ENCODE measurements around the gene SH2D3A.

SH2D3A gene

GRCh38 chr19:6731822-6732221 is 35.4 kb downstream of the SH2D3A start:
- Histone ChIP-seq H3K9me2 (replicated peaks; ENCODE audit: low read depth, low read length) (no peaks in the 10 kb centered on the region), H3F3A (ENCODE audit: low read depth) (no peaks in the 10 kb centered on the region), H3K4me1 (ENCODE audit: insufficient read depth, low read length, poor library complexity, severe bottlenecking) (peaks cover 9% of the 10 kb centered on the region), H3K4me3 (ENCODE audit: low read length, poor library complexity, severe bottlenecking) (no peak overlapping the region), H3K9ac (ENCODE audit: low read depth, low read length, poor library complexity, severe bottlenecking) (no peak overlapping the region), H3K79me2 (ENCODE audit: insufficient read depth, low read length) (peaks cover 11% of the 10 kb centered on the region; the same call in 1 of the 2 replicates), H2AFZ (ENCODE audit: low read length) (no peak overlapping the region), H3K36me3 (ENCODE audit: insufficient read depth, low read length) (no peaks in the 10 kb centered on the region), H3K9me3 (ENCODE audit: insufficient read depth, low read depth, low read length) (no peaks in the 10 kb centered on the region), H4K20me1 (ENCODE audit: insufficient read depth, low read length, poor library complexity, severe bottlenecking) (peaks cover 5% of the 10 kb centered on the region), H3K27me3 (ENCODE audit: insufficient read depth, low read length, poor library complexity, severe bottlenecking) (no peaks in the 10 kb centered on the region), H3K4me2 (ENCODE audit: low read depth, low read length, poor library complexity, severe bottlenecking) (no peak overlapping the region)
- TF ChIP-seq CTCF (conservative IDR thresholded peaks at IDR 0.05; ENCODE audit: low read length) (no peak), EZH2phosphoT487 (IDR thresholded peaks at IDR 0.05; ENCODE audit: borderline replicate concordance) (no peak)

- Histone ChIP-seq H3K4me2 (ENCODE audit: low read depth, low read length, poor library complexity, severe bottlenecking) (no peak overlapping the region), H3K4me1 (ENCODE audit: insufficient read depth, low read length, poor library complexity, severe bottlenecking) (peaks cover 8% of the 10 kb centered on the region), H3K9me2 (replicated peaks; ENCODE audit: low read depth, low read length) (no peaks in the 10 kb centered on the region), H2AFZ (ENCODE audit: low read length) (no peak overlapping the region), H3K4me3 (ENCODE audit: low read length, poor library complexity, severe bottlenecking) (no peak overlapping the region), H3K36me3 (ENCODE audit: insufficient read depth, low read length) (no peaks in the 10 kb centered on the region), H3K9ac (ENCODE audit: low read depth, low read length, poor library complexity, severe bottlenecking) (no peak overlapping the region), H3K9me3 (ENCODE audit: insufficient read depth, low read depth, low read length) (no peaks in the 10 kb centered on the region), H3K27me3 (ENCODE audit: insufficient read depth, low read length, poor library complexity, severe bottlenecking) (no peaks in the 10 kb centered on the region), H4K20me1 (ENCODE audit: insufficient read depth, low read length, poor library complexity, severe bottlenecking) (peaks cover 1% of the 10 kb centered on the region), H3K79me2 (ENCODE audit: insufficient read depth, low read length) (peaks cover 9% of the 10 kb centered on the region; the same call in 1 of the 2 replicates), H3F3A (ENCODE audit: low read depth) (no peaks in the 10 kb centered on the region)
- TF ChIP-seq EZH2phosphoT487 (IDR thresholded peaks at IDR 0.05; ENCODE audit: borderline replicate concordance) (no peak), CTCF (conservative IDR thresholded peaks at IDR 0.05; ENCODE audit: low read length) (no peak)
Observed at GRCh38 chr19:6730941-6731670, 36.1 kb downstream of the SH2D3A start.

- no peaks in the 10 kb centered on the region for H3K4me1 ChIP-seq (ENCODE audit: insufficient read depth, low read length, poor library complexity, severe bottlenecking)
- no peak overlapping the region for H3K9ac ChIP-seq (ENCODE audit: low read depth, low read length, poor library complexity, severe bottlenecking)
Observed at GRCh38 chr19:6730153-6730804, 37.0 kb downstream of the SH2D3A start.

More at GRCh38 chr19:6730153-6730804, 37.0 kb downstream of the SH2D3A start:
- Histone ChIP-seq H4K20me1 (ENCODE audit: insufficient read depth, low read length, poor library complexity, severe bottlenecking) (no peaks in the 10 kb centered on the region), H3K9me2 (replicated peaks; ENCODE audit: low read depth, low read length) (no peaks in the 10 kb centered on the region), H3K36me3 (ENCODE audit: insufficient read depth, low read length) (no peaks in the 10 kb centered on the region), H2AFZ (ENCODE audit: low read length) (no peak overlapping the region), H3K4me3 (ENCODE audit: low read length, poor library complexity, severe bottlenecking) (no peak overlapping the region), H3K27me3 (ENCODE audit: insufficient read depth, low read length, poor library complexity, severe bottlenecking) (no peaks in the 10 kb centered on the region), H3F3A (ENCODE audit: low read depth) (no peaks in the 10 kb centered on the region), H3K4me2 (ENCODE audit: low read depth, low read length, poor library complexity, severe bottlenecking) (no peak overlapping the region), H3K79me2 (ENCODE audit: insufficient read depth, low read length) (peaks cover under 1% of the 10 kb centered on the region; the same call in 1 of the 2 replicates), H3K9me3 (ENCODE audit: insufficient read depth, low read depth, low read length) (no peaks in the 10 kb centered on the region)
- TF ChIP-seq CTCF (conservative IDR thresholded peaks at IDR 0.05; ENCODE audit: low read length) (no peak), EZH2phosphoT487 (IDR thresholded peaks at IDR 0.05; ENCODE audit: borderline replicate concordance) (no peak)
